Stimulated activated CD4-positive, alpha-beta T cell treated with anti-CD3 and anti-CD28 coated beads, Interleukin-12 subunit alpha, Interleukin-12 subunit beta, amount 100 ng/mL, for 48 hours (primary cell): Measurements from ENCODE around the gene TBC1D22B.

Experiments used
- DNase-seq, 3 donors: peaks; one replicate each; pipeline ENCODE4 v3.0.0-alpha.2; 2020; ENCODE audit warnings: low read depth in 2 of 3, low spot score in 1 of 3

The TBC1D22B gene

GRCh38 chr6:37257634-37258404, at the start of gene TBC1D22B, which contains the start of gene TMEM217:
Gene TBC1D22B, plus strand, starts transcription at chr6:37257772. Its CDS starts 146 bp downstream, at chr6:37257918.
Gene TMEM217, minus strand, starts transcription at chr6:37258144. Its CDS starts 39,114 bp downstream, at chr6:37219030.
- DNase-seq = peak; percentile 94 to 96 (median 94)

DNA sequence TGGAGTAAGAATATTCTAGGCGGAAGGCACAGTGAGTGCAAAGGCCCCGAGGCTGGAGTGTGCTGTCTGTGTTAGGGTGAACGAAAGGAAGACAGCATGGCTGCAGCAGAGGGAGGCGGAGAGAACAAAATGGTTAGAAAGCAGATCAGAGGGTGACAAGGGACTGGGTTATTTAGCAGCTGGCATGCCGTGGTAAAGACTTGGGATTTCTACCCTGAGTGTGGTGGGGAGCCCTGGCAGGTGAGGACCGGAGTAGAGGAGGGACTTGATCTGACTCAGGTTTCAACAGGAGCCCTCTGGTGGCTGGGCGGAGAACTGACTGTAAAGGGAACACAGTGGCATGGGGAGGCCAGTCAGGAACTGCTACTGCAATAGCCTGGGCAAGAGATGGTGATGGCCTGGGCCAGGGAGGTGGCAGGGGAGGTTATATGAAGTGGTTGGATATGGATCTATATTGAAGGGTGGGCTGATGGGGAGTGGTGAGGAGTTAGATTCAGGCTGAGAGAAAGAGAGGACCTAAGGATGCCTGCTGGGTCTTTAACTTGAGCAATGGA, 49.6 kb upstream of the TBC1D22B start:
- DNase-seq = peak; percentile 83 to 96 (median 88)

DNA sequence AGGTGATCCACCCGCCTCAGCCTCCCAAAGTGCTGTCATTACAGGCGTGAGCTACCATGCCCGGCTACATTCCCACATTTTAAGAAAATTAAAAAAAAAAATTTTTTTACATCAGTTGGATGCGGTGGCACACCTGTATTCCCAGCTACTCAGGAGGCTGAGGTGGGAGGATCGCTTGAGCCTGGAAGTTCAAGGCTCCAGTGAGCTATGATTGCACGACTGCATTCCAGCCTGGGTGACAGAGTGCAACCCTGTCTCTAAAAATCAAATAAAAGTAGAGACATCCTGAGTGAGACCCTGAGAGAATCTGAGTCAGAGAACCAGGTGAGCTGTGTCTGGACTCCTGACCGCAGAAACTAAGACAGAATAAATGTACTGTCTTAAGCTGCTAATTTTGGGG, 48.8 kb upstream of the TBC1D22B start:
- no peak for DNase-seq

- DNase-seq = peak in 1 of 3 donors; percentile 43
Measured at GRCh38 chr6:37209461-37210205, 47.9 kb upstream of the TBC1D22B start.

- peak; percentile 60 to 97 (median 62) for DNase-seq
Measured at GRCh38 chr6:37210313-37210968, 47.1 kb upstream of the TBC1D22B start.

- DNase-seq = no peak
Measured at GRCh38 chr6:37212268-37212667, 45.3 kb upstream of the TBC1D22B start.

DNA sequence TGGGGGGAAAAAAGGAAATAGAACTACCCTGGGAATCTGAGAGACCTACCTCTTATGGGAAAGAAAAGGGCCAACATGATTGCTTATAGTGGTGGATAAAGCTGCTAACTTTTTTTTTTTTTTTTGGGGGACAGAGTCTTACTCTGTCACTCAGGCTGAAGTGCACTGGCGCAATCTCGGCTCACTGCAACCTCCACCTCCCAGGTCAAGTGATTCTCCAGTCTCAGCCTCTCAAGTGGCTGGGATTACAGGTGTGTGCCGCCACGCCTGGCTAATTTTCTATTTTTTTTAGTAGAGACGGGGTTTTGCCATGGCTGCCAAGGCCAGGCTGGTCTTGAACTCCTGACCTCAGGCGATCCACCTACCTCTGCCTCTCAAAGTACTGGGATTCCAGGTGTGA, 39.5 kb upstream of the TBC1D22B start:
- DNase-seq = no peak

- DNase-seq = no peak
Measured at GRCh38 chr6:37218511-37218910, 39.1 kb upstream of the TBC1D22B start.

GRCh38 chr6:37221585-37222124, 35.9 kb upstream of the TBC1D22B start:
- DNase-seq = no peak

- DNase-seq = peak; percentile 58 to 71 (median 68)
Measured at GRCh38 chr6:37222125-37222967, 35.2 kb upstream of the TBC1D22B start.

DNA sequence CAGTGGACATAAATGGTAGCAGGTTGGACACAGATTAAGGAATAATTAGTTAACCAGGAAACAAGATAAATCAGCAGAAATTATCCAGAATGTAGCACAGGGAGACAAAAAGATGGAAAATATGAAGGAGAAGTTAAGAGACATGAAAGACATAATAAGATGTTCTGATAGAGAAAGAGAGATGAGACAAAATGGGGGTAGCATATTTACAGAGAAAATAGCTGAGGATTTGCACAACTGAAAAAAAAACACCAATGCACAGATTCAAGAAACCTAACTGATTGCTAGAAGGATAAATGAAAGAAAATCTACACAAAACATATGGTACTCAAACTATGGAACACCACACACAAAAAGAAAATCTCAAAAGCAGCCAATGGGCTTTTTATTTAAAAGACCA, 34.6 kb upstream of the TBC1D22B start:
- DNase-seq = no peak

- no peak for DNase-seq
Measured at GRCh38 chr6:37225350-37226169, 32.0 kb upstream of the TBC1D22B start.

GRCh38 chr6:37230104-37230503, 27.5 kb upstream of the TBC1D22B start:
- DNase-seq = no peak

DNA sequence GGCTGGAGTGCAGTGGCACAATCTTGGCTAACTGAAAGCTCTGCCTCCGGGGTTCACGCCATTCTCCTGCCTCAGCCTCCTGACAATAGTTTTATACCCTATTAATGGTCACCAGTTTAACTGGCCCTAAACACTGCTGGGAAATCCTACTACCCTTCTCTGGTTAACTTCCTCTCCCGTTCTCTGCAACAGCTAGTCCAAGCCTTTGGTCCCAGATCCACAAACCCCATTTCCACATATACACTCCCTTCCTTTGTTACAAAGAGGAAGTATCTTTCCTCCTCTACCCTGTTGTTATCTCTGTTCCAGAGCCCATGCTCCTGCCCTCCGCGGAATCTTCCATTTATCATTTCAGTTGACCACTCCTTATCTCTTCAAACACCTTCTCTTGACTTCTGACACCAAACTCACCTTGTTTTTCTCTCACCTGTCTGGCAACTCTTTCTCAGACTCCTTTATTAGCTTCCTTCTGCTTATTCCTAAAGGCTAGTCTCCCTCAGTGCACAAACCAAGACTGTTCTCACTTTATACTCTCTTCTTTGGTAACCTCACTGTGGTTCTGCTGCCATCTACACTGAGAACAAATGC, 25.0 kb upstream of the TBC1D22B start:
- DNase-seq = no peak

- DNase-seq = no peak
Measured at GRCh38 chr6:37233541-37233940, 24.0 kb upstream of the TBC1D22B start.

DNA sequence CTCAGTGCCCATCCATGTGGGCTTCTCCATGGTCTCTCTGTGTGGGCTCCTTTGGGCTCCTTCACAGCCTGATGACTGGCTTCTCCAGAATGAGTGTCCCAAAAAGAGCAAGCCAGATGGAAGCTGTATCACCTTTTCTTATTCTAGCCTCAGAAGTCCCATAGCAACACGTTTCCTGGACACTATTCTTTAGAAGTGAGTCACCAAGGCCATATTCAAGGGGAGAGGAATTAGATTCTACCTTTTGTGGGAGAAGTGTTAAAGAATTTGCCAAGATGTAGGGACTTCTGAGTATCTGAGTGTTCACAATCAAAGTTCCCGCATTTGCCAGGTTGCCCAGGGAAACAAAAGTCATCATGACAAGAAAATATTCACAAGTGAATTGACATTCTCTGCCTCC, 20.7 kb upstream of the TBC1D22B start:
- DNase-seq = no peak

- DNase-seq = no peak
Measured at GRCh38 chr6:37237789-37238188, 19.8 kb upstream of the TBC1D22B start.

DNA sequence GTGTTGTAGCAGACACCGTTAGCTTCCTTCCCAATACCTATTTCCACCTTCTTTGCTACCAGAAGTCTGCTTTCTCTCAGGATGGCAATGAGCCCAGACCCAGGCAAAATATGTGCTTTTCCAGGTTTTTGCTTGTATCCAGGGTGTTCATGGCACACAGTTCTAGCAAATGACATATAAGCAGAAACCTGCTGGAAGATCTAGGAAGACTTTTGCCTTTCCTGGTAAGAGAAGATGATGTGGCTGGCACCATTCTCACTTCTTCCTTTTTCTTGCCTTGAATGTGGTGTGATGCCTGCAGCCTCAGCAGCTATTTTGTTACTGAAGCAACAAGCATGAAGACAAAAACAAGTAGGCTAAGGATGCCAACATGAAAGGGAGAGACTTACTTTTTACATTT, 19.2 kb upstream of the TBC1D22B start:
- DNase-seq = no peak

- no peak for DNase-seq
Measured at GRCh38 chr6:37239526-37239925, 18.0 kb upstream of the TBC1D22B start.
